GM23338 (cell line): Measurements from ENCODE around the gene NCOA7. TPM values are rescaled to one million over a fixed set of nuclear protein-coding genes. Genes with fewer than 3 reads are reported as not detected.

Experiments used
- ATAC-seq: fragments of 200-7000 bp; cut with Tn5 transposase; 3 replicates; pipeline ENCODE4 v1.9.1; 2020
- DNase-seq: peaks from one replicate; pipeline ENCODE4 v3.0.0-alpha.2; 2015; ENCODE audit warnings: low spot score
- H2AFZ ChIP-seq: fragments of 200-600 bp; sonication (generic); 2 replicates; pipeline ENCODE4 v1.8.0; 2016; ENCODE audit warnings: antibody characterized with exemption, mild to moderate bottlenecking, moderate library complexity
- H3F3A ChIP-seq: fragments of 200-600 bp; sonication (generic); replicated peaks from 2 replicates; pipeline ENCODE4 v1.8.0; 2017; ENCODE audit warnings: antibody characterized with exemption, mixed run types, low read depth
- H3K27ac ChIP-seq: fragments of 200-600 bp; sonication (generic); 2 replicates; pipeline ENCODE4 v1.6.1; 2016; ENCODE audit warnings: low read depth
- H3K27me3 ChIP-seq: fragments of 200-600 bp; sonication (generic); 2 replicates; pipeline ENCODE4 v1.8.0; 2016; ENCODE audit warnings: mild to moderate bottlenecking, mixed run types, moderate library complexity; ENCODE audit not compliant: insufficient read depth
- H3K36me3 ChIP-seq: fragments of 200-600 bp; sonication (generic); 2 replicates; pipeline ENCODE4 v1.8.0; 2016; ENCODE audit warnings: mild to moderate bottlenecking; ENCODE audit not compliant: insufficient read depth
- H3K4me1 ChIP-seq: fragments of 200-600 bp; sonication (generic); 2 replicates; pipeline ENCODE4 v1.8.0; 2016; ENCODE audit warnings: mild to moderate bottlenecking, moderate library complexity; ENCODE audit not compliant: insufficient read depth
- H3K4me2 ChIP-seq: fragments of 200-600 bp; sonication (generic); 2 replicates; pipeline ENCODE4 v1.7.1; 2017; ENCODE audit warnings: mixed run types
- H3K4me3 ChIP-seq: fragments of 200-600 bp; sonication (generic); 2 replicates; pipeline ENCODE4 v1.6.1; 2016; ENCODE audit warnings: mixed run types
- H3K79me2 ChIP-seq: fragments of 200-600 bp; sonication (generic); replicated peaks from 2 replicates; pipeline ENCODE4 v1.8.0; 2017; ENCODE audit warnings: mild to moderate bottlenecking; ENCODE audit not compliant: insufficient read depth
- H3K9me2 ChIP-seq: fragments of 200-600 bp; sonication (generic); 2 replicates; pipeline ENCODE4 v1.8.0; 2017; ENCODE audit not compliant: insufficient read depth
- H4K20me1 ChIP-seq: fragments of 200-600 bp; sonication (generic); replicated peaks from 2 replicates; pipeline ENCODE4 v1.8.0; 2017; ENCODE audit warnings: mild to moderate bottlenecking; ENCODE audit not compliant: insufficient read depth
- H3K27ac Mint-ChIP-seq: 2 replicates; pipeline ENCODE4 v1.8.0; 2020; ENCODE audit warnings: inconsistent platforms, mild to moderate bottlenecking, moderate library complexity, mixed read lengths
- H3K27me3 Mint-ChIP-seq: 3 replicates; pipeline ENCODE4 v1.8.0; 2022; ENCODE audit warnings: low read depth, mild to moderate bottlenecking, moderate library complexity, mixed read lengths, inconsistent platforms; ENCODE audit not compliant: insufficient read depth, poor library complexity
- H3K36me3 Mint-ChIP-seq: 3 replicates; pipeline ENCODE4 v1.8.0; 2021; ENCODE audit warnings: low read depth, mild to moderate bottlenecking, inconsistent platforms, moderate library complexity, mixed read lengths
- H3K4me1 Mint-ChIP-seq: 3 replicates; pipeline ENCODE4 v1.8.0; 2020; ENCODE audit warnings: mild to moderate bottlenecking, inconsistent platforms, mixed read lengths
- H3K4me3 Mint-ChIP-seq: 3 replicates; pipeline ENCODE4 v1.8.0; 2021; ENCODE audit warnings: moderate library complexity, mild to moderate bottlenecking, inconsistent platforms, mixed read lengths
- H3K9me3 Mint-ChIP-seq: 3 replicates; pipeline ENCODE4 v1.8.0; 2020; ENCODE audit warnings: moderate library complexity, mild to moderate bottlenecking, inconsistent platforms, mixed read lengths
- CREB1 ChIP-seq: fragments of 250-450 bp; sonication (Bioruptor Pico); IDR thresholded peaks from 2 replicates; pipeline ENCODE4 v1.5.0; 2020; ENCODE audit warnings: low read depth, mild to moderate bottlenecking, moderate library complexity
- CTCF ChIP-seq, 2 experiments: fragments of 200-600 bp in 1 of 2; sonication (generic) in 1 of 2; conservative IDR thresholded peaks; 2 replicates each; pipeline versions ENCODE4 v1.5.1 to v1.6.1; 2016 to 2017; ENCODE audit warnings: antibody characterized with exemption in 2 of 2, low read depth in 2 of 2, mild to moderate bottlenecking in 2 of 2, moderate library complexity in 1 of 2
- ETS1 ChIP-seq: IDR thresholded peaks from 2 replicates; pipeline ENCODE4 v1.6.1; 2016; ENCODE audit warnings: antibody characterized with exemption
- EZH2 ChIP-seq: fragments of 200-600 bp; sonication (generic); IDR thresholded peaks from one replicate; pipeline ENCODE4 v1.8.0; 2017; ENCODE audit warnings: antibody characterized with exemption, mild to moderate bottlenecking, low read depth; ENCODE audit not compliant: unreplicated experiment
- EZH2phosphoT487 ChIP-seq: fragments of 200-600 bp; sonication (generic); IDR thresholded peaks from one replicate; pipeline ENCODE4 v1.8.1; 2018; ENCODE audit warnings: antibody characterized with exemption; ENCODE audit not compliant: unreplicated experiment
- REST ChIP-seq: IDR thresholded peaks from one replicate; pipeline ENCODE4 v1.6.1; 2018; ENCODE audit warnings: antibody characterized with exemption; ENCODE audit not compliant: unreplicated experiment
- STAT1 ChIP-seq: IDR thresholded peaks from one replicate; pipeline ENCODE4 v1.6.1; 2016; ENCODE audit warnings: antibody characterized with exemption; ENCODE audit not compliant: unreplicated experiment
- ZNF114 ChIP-seq: fragments of 250-450 bp; sonication (Bioruptor Pico); IDR thresholded peaks from 2 replicates; pipeline ENCODE4 v1.5.0; 2020; ENCODE audit warnings: mild to moderate bottlenecking, moderate library complexity
- ZNF331 ChIP-seq: fragments of 250-450 bp; sonication (Bioruptor Pico); IDR thresholded peaks from 2 replicates; pipeline ENCODE4 v1.5.0; 2020; ENCODE audit warnings: low read depth, mild to moderate bottlenecking, moderate library complexity
- ZNF462 ChIP-seq: fragments of 250-450 bp; sonication (Bioruptor Pico); IDR thresholded peaks from 2 replicates; pipeline ENCODE4 v1.5.0; 2020; ENCODE audit warnings: mild to moderate bottlenecking, moderate library complexity
- polyA plus RNA-seq: library from polyadenylated mRNA; unstranded; fragments of >200 nt; fragmentation: Nextera tagmentation; extraction: Ambion mirVana; gene quantifications from 2 replicates; pipeline ENCODE4 v1.2.1, GENCODE V29; 2016
- total RNA-seq: library from RNA; depleted of rRNA; stranded (reverse); fragments of >200 nt; shearing (Covaris generic); gene quantifications from 2 replicates; pipeline ENCODE4 v1.2.3, GENCODE V29; 2014

NCOA7 gene
- total and polyA plus RNA-seq, 2 experiments from 2014 or later = 9.3 to 15.7 TPM

GRCh38 chr6:125836466-125836865, 45.7 kb downstream of the NCOA7 start:
- ATAC-seq (no peak), DNase-seq (no peak)
- TF ChIP-seq CTCF (conservative IDR thresholded peaks at IDR 0.05; ENCODE audit: low read depth in 2 of 2) (no peak), REST (no peak), ZNF331 (CRISPR knock-in tag) (no peak), ETS1 (no peak), ZNF462 (CRISPR knock-in tag) (no peak), EZH2phosphoT487 (no peak), STAT1 (no peak), CREB1 (CRISPR knock-in tag) (no peak), EZH2 (no peak), ZNF114 (CRISPR knock-in tag) (no peak)
- Histone ChIP-seq H3K9me2 (no peaks in the 10 kb centered on the region), H4K20me1 (no peaks in the 10 kb centered on the region; the same call in 1 of the 2 replicates), H2AFZ (no peak overlapping the region), H3F3A (no peaks in the 10 kb centered on the region), H3K4me2 (no peak overlapping the region), H3K79me2 (no peaks in the 10 kb centered on the region), H3K27me3 (no peaks in the 10 kb centered on the region), H3K27ac (no peak overlapping the region), H3K4me3 (no peak overlapping the region), H3K36me3 (no peaks in the 10 kb centered on the region), H3K4me1 (peaks cover 12% of the 10 kb centered on the region)
- no peaks in the 10 kb centered on the region for H3K9me3 Mint-ChIP-seq
- peaks cover 18% of the 10 kb centered on the region for H3K4me1 Mint-ChIP-seq
- H3K27ac Mint-ChIP-seq = no peak overlapping the region
- no peaks in the 10 kb centered on the region for H3K27me3 Mint-ChIP-seq
- H3K4me3 Mint-ChIP-seq = no peak overlapping the region
- no peaks in the 10 kb centered on the region for H3K36me3 Mint-ChIP-seq
